HG03039 (cell line): ENCODE measurements around the gene CTU2.

Source experiments
- ATAC-seq: cut with Tn5 transposase; IDR thresholded peaks from one replicate; pipeline ENCODE4 v1.9.1; 2021; ENCODE audit warnings: mild to moderate bottlenecking, moderate library complexity; ENCODE audit not compliant: unreplicated experiment

Gene CTU2

DNA sequence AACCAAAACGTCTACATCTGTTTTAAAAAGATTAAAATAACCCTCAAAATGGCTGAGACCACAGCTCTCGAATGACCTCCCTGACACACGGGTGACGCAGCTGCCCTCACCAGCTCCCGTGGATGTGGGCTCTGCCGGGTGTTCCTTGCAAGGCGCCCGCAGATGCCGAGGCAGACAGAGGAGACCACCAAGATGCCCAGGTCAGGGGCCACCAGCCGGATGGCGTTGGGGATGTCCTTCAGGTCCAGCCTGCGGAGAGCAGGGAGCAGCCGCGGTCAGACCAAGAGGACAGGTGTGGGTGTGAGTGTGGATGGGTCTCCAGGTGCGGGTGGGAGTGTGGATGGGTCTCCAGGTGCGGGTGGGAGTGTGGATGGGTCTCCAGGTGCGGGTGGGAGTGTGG is 35.1 kb downstream of the CTU2 start:
- no peak for ATAC-seq

DNA sequence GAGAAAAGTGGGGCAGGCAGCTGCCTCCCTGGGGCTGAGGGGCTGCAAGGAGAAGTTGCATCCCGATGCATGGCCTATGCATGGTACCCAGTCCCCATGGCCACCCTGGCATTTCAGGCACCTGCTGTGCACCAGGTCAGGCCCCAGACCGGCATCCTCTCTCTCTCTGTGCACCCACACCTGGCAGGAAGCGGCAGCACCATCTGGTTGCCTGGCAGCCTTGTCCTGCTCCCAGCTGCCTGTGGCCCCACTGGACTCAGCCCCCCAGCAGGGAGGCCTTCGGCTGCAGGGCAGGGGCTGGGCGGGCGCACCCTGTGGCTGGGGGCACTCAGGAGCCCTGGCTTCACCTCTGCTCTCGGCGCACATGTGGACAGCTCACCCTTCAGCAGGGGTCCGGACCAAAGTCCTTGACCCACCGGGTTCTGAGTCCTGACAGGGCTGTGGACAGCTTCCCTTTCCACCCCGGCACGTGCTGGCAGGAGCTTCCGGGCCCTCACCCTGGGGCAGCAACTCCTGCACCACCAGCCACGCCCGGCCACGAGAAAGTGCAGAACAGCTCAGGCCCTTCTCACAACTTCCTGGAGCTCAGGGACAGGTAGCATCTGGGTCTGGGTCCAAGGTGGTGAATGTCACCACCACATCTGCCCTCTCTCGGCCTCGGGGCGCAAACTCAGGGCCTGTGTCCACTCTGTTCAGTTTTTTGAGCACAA is 36.7 kb downstream of the CTU2 start:
- ATAC-seq = no peak

DNA sequence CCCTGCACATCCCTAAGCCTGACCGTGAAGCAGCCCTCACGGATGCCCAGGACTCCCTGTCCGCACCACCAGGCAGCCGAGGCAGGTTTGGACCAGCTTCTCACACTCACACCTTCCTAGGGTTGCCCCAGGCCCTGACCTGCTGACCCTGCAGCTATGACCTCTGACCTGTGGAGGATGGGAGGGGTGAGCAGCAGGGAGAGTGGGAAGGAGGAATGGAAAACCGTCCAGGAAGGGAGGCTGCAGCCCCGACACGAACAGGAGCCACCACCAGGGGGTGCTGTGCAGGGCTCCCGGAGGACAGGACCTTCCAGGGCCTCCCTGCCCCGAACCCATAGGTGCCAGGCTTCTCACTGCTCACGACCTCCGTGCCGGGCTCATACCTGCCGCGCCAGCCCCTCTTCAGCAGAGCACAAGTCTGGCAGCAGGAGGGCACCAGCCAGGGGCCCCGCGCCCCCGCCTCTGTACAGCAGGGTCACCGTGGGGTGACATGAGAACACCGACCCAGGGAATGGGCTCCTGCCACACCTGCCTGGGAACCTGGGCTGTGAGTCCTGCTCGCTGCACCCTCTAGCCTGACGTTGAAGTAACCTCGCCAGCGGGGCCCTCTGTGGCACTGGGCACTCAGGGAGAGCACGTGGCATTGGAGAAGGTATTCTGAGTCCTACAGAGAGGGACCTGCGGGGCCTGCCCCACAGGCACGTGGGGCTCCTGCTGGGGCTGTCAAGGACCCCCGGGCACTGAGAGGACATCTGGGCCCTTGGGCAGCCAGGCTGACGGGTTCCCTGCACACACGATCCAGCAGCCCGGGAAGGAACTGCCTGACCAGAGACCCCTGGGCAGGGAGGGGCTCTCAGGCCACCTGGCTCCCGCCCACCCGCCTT is 37.6 kb downstream of the CTU2 start:
- ATAC-seq = no peak

DNA sequence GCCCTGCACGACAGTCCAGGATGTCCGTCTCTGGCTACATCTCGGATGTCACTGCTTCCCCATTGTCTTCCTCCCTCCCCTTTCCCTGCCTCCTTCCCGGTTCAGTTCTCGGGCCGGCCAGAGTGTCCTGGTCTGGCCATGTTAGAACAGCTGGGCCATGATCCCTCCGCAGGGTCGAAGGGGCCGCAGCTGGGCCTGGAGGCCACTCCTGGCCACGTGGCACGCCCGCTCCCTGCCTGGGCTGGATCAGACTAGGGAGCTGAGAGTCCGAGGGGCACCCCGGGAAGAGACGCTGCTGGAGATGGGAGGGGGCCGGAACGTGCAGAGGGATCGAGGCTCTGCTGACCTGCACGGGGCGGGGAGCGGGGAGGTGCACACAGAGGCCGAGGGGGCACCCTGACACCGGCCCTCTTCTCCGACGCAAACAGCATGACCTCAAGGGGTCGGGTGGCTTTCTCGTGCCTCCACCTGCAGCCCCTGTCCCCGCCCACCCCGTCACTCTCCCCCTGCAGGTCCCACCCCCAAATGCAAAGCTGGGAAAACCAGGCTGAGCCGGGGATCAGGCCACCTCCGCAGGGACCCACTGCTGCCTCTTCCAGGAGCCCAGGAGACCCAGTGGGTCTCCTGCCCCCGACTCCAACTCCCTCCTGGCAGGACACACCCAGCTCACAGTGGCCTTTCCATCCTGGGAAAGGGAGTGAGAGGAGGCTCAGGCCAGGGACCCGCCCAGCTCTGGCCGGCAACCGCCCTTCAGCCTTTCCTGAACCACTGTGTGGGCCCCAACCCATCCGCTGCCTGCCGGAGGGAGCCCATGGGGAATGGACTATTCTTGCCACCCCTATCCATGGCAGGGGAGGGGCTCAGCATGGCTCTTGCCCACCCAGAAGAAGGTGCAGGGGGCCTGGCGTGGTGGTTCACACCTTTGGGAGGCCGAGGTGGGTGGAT is 38.5 kb downstream of the CTU2 start:
- ATAC-seq = no peak

DNA sequence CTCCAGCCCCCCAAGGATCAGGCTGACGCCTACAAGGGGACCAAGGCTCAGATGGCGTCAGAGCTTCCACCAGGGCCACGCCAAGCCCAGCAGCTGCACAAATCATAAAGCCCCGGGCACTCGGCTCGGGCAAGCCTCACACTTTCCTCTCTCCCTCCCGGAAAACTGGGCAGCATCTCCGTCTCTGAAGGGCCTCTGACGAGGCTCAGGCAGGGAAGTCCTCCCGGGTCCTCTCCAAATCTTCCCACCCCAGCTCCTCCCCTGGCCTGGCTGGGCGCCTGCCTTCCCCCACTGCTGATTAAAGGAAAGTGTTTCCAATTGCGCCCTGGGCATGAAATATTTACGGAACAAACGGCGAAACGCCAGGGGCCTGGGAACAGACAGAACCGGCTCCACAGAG is 40.2 kb downstream of the CTU2 start:
- no peak for ATAC-seq

DNA sequence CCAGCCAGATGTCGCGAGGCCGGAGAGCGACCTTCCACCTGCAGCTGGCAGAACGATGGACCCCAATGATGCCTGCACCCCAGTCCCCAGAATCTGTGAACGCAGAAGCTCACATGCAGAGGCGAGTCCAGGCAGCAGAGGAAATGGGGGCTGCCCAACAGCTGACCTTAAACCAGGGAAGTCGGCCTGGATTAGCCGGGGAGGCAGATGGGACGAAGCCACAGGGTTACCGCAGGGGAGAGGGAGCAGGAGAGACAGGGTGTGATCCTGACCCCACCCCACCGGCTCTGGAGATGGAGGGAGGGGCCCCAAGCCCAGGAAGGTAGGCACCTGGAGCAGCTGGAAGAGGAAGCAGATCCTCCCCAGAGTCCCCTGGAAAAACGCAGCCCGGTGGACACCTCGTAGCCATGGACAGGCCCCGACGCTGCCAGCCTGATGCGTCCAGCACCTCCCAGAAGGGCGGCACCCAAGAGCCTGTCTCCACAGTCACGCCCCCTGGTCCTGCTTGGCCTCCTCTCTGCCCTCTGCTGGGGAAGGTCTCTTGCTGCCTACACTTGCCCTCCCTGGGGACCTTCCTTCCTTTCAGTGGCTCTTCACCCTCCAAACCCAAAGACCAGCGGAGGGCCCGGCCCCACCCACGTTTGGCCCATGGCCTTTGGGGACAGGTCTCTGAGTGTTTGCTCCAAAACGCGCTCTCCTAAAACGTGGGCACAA is 41.4 kb downstream of the CTU2 start:
- ATAC-seq = no peak

DNA sequence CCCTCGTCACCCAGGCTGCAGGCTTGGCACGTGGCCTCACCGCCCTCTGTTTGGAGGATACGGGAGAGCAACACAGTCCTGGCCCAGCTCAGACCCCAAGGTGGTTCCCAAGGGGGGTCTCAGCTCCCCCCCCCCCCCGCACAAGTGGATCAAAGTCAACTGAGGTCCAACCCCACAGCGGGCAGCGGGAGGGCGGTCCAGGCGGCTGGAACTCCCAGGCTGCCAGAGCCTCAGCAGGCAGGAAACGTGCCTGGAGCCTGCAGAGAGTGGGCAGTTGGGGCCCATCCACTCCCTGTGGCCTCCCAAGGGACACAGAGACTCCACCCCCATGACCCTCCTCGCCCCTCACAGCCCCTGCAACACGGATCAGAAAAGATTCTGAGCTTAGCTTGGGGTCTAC is 42.1 kb downstream of the CTU2 start:
- ATAC-seq = no peak

DNA sequence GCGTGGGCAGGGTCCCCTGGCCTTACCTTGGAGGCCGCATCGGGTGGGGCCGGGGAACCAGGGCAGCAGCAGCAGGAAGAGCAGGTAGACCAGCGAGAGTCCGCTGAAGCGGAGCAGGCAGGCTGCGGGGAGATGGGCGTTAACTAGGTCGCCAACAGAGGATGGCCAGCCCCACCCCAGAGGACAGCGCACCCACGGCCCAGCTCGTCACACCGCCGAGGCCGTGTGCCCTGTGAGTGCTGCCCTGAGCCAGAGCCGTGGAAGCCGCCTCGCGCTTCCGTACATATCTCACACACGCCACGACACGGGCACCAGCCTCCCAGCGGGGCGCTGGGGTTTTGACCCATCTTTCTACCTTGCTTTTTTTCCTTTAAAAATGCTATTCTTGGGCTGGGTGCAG is 43.1 kb downstream of the CTU2 start:
- ATAC-seq = no peak

DNA sequence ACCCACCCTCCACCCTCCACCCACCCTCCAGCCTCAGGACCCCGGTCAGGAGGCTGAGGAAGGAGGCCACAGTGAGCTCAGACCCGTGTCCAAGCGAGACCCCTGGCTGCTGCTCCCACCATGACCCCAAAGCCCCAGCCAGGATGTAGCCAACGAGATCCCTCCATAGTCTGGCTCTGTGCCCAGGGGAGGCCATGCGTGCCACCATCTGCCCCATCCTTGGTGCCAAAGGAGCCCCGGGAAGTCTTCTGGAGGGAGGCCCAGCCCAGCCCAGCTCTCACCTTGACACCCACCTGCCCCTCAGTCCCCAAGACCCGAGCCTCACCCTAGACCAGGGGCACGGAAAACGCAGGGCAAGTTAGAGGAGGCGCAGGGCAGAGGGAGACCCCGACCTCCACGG is 44.6 kb downstream of the CTU2 start:
- no peak for ATAC-seq

DNA sequence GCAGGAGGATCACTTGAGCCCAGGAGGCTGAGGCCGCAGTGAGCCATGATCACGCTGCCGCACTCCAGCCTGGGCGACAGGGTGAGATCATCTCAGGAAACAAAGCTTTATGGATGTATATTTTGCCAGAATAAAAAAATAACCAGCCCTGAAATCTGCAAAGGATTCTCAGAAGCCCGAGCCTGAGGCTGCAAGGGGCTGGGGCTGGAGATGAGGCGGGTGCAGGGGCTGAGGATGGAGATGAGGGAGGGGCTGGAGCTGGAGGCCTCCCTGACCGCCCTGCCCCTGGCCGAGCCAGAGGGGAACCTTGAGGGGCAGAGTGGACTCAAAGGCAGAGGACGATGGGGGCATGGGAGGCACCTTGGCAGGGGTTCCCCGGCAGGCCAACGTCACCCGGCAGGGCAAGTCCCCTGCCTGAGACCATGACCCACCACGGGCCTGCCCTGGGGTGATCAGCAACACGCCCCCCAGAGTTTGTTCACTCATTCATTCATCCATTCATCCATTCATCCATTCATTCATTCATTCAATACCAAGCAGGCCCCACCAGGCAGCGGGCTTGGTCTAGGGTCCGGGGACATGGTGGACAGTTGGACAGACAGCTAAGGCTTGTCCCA is 46.2 kb downstream of the CTU2 start:
- ATAC-seq = no peak

DNA sequence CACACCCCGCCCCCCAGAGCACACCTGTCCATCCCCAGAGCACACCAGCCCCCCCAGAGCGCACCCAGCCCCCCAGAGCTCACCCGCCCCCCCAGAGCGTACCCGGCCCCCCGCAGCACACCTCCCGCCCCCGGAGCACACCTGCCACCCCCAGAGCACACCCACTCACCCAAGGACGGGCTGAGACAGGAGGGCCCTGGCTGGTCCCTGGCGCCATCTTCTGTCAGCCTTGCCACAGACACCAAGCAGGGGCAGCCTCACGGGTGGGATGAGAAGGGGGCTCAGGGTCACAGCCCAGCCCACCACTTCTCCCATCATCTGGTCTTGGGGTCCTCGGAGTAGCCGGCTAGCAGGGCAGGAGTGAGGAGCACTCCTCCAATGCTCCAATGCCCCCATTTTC is 46.9 kb downstream of the CTU2 start:
- ATAC-seq = no peak

DNA sequence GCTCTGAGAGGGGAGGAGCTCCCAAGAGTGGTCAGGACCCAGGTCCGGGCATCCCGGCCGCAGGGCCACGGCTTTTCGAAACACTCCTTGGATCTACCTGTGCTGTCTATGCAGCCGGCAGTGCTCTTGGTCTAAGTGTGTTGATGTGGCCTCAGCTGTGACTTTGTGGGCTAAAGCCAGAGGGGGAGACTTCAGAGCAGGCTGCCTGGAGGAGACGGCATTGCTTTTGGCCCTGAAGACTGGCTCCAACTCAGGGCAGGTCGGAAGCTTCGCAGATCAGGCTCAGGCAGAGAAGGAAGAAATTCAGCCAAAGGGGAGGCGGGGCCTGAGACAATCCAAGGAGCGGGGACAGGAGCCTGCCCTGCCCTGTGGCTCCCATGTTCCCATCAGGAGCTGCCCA is 47.3 kb downstream of the CTU2 start:
- ATAC-seq = no peak

DNA sequence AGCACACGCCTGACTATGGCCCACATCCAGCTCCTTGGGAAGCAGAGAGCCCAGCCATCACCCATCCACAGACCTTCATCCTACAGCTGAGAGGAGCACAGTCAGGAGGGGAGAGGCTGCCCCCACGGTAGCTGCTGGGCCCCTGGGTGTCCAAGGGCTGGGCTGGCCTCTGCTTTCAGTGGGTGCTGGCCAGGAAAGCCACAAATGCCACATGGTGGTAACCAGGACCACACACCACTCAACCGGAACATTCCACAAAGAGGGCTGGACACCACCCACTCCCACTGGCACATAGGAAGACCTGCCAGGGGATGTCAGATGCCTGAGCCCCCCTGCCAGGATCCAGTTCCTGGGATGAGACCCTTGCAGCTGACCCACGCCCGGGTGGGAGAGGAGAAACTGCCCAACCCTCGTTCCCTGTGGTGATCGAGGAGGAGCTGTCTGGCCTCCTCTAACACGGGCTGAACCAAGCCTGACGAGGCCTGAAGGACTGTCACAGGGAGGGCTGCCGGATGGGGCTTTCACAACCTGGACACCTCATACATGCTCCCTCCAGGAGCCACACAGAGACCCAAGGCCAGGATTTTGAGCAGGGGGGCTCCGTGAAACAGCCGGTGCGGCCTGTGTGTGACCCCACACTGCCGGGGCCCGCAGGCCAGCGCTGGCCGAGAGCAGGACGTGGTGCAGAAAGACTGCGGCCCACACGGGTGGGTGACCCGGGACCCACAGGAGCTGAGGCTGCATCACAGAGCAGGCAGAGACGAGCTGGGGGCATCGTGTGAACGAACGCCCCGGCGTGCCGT is 48.0 kb downstream of the CTU2 start:
- ATAC-seq = no peak

DNA sequence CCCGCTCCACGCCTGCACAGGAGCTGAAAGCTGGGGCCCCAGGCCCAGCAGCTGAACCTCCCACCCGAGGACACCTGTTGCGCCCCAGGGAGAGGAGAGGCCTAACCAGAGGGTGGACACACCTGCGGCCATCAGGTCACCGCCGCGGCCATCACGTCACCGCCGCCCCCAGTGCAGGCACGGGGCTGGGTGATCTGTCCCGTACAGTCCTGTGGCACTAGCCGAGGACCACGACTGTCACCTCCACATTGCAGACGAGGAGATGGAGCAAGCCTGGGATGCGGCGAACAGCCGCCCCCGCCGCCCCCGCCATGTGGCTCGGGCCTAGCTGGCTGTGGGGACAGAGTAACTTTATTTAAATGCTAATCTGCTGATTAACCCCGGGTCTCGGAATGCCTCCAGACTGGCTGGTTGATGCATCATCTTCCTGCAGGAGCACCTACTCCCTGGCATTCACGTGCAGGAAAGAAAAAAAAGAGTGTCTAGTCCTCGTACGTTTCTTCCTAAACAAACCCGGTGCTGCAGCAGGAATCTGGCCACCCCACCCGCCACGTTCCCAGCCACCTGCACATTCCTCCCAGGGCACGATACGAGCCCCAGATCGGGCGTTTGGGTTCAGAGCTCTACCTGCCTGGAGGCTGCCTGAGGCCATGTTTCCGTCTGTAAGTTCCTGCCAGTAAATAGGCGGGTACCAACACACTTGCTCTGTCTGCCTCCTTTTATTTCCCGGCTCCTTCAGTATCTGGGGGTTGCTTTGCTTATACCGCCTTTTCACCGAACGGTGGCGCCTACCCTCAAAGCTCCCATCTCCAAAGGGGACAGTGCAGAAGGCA is 48.8 kb downstream of the CTU2 start:
- no peak for ATAC-seq

DNA sequence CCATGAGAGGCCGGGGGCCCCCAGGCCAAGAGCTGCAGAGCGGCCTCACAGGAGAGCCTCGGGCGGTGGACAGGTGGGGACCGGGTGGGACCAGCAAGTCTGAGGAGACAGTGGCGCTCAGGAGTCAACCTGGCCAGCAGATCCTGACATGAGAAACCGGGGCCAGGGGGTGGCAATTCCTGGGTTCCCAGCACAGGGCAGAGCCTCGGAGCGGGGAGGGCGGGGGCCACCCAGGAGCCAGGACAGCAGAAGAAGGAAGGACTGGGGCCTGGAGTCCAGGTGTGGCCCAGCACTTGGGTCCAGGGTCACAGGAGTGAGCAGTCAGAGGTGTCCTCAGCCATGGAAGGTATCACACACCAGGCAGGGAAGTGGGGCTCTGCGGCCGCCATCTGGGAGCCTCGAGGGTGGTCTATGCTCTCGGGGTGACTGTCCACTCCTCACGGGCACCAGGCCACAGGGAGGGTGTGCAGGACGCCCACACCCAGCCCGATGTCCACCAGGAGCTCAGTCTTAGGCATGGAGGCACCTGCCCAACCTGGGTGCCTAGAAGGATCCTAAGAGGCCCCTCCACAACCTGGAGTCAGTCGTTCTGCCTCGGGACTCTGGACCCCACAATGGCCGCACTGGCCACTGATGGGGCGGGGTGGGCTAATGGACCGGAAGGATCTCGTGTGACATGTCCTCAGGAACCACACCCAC is 49.6 kb downstream of the CTU2 start:
- ATAC-seq = no peak

DNA sequence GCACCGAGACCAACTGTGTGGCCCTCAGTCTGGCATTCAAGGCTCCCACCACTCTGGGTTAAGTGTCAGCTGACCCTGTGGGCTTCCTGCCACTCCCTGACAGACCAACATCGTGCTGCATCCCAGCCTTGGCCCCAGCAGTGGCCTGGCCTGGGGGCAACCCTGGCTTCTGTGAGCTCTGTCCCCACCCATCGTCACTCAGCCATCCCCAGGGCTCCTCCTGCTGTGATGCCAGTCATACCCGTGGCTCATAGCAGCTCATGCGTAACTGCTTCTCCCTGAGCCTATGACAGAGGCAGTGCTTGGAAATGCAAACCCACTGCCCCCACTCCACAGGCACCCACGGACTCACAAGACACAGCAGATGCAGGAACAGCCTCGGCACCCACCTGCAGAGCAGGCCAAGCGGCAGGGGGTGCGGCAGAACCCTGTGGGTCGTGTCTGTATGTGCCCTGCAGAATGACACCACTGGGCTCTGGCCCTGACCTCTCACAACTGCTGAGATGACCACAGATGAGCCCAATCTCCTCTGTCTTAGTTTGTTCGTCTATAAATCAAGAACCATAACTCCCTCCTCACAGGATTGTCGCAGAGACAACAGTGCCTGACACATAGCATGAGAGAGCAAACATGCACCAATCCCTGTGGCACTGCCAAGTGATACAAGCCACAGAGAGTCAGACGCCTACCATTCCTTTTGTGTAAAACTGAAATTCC is 52.1 kb downstream of the CTU2 start:
- no peak for ATAC-seq

DNA sequence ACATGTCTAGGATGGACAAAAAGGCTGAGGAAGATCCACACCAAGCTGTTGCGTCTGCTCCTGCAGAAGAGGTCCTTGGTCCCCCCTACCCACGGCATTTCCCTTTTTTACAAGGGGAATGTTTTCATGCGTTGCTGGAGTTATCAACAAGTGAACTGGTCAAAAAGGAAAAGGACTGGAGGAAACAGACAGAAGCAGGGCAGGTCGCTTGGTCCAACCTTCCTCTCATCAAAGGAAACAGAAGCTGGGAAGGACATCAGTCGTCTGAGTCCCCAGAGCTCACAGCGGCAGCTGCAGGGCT is 52.6 kb downstream of the CTU2 start:
- no peak for ATAC-seq
